GM18909 (cell line): ENCODE results near the gene FMO4.
"Not testable (repeated sequence)": the region's sequence is repeated elsewhere in the genome, so short reads cannot be mapped to it uniquely, and the experiment has no call there.

Experiments
- ATAC-seq: cut with Tn5 transposase; IDR thresholded peaks from one replicate; pipeline ENCODE4 v1.9.1; 2021; ENCODE audit warnings: mild to moderate bottlenecking; ENCODE audit not compliant: unreplicated experiment, poor library complexity

Gene FMO4, protein sequence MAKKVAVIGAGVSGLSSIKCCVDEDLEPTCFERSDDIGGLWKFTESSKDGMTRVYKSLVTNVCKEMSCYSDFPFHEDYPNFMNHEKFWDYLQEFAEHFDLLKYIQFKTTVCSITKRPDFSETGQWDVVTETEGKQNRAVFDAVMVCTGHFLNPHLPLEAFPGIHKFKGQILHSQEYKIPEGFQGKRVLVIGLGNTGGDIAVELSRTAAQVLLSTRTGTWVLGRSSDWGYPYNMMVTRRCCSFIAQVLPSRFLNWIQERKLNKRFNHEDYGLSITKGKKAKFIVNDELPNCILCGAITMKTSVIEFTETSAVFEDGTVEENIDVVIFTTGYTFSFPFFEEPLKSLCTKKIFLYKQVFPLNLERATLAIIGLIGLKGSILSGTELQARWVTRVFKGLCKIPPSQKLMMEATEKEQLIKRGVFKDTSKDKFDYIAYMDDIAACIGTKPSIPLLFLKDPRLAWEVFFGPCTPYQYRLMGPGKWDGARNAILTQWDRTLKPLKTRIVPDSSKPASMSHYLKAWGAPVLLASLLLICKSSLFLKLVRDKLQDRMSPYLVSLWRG

DNA sequence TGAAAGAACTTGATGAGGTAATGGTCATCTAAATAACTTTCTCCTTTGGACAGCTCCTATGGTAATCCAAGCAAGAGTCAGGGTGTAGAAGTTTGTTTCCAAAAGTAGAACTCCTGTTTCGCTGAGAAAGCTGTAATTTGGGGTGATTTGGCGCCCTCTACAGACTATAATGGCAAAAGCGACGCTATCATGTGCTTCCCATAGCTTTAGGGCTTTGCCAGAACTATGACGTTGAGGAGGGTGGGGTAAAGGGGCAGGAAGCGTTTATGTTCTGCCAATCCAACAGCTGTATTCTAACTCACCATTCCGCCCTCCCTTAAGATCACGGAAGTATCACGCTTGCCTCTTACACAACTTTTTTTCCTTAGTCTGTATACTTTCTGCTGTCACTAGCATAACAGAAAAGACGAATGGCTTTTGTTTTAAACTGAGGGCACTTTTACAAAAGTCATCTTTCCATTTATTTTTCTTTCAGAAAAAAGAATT, at the start of gene FMO4:
Gene FMO4 (plus strand): TSS at position 349 of the 486 bp plus-strand sequence. CDS start 5,643 bp downstream, outside the sequence.
- peak; percentile 99 for ATAC-seq

DNA sequence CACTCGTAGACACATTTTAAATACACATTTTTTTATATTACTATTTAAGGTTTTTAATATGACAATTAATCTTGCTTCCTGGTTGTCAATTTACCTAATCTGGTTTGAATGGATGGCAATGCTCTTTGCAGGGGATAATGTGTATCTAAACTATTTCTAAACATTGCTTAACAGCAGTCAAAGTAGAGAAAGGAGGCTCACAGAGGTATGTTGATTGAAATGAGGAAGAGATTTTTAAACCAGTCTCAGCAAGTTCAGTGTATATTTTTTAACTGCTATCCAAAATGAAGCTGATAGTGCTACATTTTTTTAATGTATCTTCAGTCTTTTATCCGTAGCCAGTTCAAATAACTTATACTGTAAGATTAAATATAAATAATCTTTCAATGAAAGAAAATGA, 48.3 kb upstream of the FMO4 start:
- ATAC-seq, result no peak

DNA sequence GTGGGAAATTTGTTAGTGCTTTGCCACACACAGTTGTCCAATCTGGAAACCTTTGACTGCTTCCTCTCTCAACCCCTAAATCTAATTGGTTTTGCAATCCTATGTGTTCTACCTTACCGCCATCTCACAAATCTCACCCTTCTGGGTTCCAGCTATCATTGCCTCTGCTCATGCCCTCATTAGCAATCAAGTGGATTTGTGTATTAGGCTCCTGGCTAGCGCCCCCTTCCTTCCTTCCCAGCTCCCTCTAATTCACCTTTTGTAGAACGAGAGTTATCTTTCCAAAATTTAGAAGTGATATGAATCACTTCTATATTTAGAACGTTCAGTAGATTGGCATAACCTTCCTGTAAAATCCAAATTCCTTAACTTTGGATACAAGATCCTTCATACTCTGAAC, 47.1 kb upstream of the FMO4 start:
- ATAC-seq, result no peak

DNA sequence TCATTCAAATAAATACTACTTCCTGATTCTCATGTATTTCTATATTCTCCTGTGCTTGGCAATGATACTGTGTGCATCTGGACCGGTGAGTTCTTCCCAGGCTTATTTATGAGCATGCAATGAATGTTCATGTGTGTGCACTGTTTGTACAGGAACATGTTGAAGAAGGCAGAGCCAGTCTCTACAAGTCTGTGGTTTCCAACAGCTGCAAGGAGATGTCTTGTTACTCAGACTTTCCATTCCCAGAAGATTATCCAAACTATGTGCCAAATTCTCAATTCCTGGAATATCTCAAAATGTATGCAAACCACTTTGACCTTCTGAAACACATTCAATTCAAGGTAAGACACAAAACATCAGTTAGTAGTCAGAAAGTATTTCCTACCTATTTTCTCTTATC, 46.6 kb upstream of the FMO4 start:
- no peak for ATAC-seq

DNA sequence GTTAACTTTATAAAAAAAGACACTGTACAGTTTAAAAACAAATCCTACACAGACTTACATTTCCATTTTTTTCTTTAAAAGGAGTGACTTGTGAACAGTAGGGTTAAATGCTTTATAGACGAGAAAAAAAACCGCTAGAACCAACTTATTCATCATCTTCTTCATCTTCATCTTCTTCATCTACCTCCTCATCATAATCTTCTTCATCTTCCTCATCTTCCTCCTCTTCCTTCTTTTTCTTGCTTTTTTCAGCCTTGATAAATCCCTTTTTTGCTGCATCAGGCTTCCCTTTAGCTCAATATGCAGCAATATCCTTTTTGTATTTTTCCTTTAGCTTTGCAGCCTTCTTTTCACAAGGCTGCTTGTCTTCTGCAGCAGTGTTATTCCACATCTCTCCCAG, 43.2 kb upstream of the FMO4 start:
- ATAC-seq, result no peak

DNA sequence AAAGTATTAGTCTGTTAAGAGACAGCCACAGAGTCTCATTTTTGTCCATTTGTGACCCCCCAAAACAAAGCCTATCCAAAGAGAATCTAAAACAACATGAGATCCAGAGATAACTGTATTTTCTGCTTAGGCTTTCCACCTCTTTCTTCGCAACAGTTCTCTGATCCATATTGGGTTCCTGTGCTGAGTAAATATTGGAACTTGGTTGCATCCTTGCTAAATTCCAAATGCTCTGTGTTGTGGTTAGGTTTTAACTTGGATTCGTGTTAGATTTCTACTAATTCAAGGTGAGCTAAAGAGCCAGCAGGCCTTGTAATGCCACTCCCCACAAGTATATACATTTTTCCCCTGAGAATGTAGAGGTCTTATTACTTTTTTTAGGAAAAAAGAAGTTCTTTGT, 36.4 kb upstream of the FMO4 start:
- no peak for ATAC-seq

DNA sequence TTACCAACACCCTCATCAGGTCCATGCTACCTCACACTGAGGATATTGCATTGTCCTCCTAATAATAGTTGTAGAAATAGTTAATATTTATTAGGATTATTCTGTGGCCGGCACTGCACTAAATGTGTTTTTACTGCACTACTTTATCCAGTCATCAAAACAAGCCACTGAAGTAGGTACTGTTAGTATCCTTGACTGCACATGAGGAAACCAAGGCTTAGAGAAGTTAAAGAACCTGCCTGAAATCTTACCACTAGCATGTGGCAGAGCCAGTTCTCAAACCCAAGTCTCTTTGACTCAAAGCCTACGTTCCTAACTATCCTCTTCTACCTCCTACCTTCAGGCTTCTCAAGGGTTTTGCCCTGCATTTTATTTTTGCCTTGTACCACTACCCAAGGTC, 34.7 kb upstream of the FMO4 start:
- no peak for ATAC-seq

DNA sequence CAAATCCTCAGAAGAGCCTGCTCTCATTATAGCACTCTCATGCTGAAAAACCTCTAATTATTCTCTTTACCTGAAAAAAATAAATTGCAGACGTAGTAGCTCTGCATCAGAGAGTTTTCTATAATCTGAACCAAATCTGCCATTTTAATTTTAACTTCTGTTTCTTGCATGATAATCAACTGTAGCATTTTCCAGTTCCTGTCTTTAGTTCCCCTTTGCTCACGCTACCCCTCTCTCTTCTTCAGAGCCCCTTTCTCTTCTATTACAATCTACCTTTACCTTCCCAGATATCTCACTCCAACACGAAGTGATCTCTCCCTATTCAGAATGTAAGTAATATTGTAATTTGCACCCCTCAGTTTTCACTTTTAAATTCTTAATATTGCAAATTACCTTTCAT, 34.3 kb upstream of the FMO4 start:
- no peak for ATAC-seq

DNA sequence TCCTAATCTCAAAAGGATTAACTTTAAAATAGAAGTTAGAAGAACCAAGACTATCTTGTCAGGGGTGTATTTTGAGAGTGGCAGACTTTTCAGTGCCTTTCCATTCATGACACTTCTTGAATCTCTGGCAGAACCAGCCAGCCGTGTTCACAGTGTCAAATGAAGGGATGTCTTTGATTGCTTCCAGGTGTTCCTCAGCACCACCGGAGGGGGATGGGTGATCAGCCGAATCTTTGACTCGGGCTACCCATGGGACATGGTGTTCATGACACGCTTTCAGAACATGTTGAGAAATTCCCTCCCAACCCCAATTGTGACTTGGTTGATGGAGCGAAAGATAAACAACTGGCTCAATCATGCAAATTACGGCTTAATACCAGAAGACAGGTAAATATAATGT, 33.4 kb upstream of the FMO4 start:
- no peak for ATAC-seq

DNA sequence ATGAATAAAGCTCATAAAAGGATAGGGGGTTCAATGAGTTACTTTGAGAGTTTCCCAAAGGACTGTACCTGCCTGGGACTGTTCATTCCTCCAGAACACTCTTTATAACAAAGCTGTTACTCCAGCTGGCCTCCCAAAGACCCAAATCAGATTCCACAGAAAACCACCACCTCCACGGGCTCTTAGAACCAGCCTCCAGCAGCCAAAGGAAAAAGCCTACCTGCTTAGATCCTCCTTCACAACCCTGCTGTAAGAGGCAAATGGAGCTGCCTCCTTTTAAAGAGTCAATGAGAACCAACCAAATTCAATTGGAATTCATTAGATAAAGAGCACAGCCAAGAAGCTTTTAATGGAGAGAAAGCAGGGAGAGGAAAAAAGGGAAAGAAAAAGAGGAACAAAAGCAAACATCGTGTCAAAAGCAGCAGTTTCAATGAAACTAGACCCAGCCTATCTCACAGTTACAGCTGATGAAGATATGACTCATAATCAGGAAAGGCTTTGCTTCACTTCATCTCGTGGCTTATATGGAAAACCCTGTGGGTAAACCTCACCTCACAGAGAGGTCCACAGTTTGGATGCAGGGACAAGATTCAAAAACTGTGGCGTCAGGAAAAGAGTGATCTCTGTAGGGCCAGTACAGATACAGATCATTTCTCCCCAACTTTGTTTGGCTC, 27.8 kb upstream of the FMO4 start:
- ATAC-seq, result no peak

DNA sequence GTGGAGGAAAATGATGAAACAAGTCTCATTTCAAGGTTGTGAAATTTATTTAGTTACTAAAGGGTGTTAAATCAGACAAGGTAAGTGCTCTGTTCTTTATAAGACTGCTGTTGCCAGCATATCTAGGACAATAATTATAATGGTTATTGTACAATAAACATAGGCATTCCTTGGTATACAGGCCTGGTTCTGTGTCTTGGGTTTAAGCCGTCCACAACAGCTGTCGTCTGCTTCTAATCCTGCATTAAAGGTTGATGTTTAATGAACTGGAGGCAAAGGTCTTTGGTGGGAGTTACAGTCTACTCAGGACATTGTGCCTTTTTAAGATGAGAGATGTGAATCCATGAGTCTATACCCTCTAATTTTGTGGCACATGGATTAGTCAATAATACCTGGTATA, 23.4 kb upstream of the FMO4 start:
- ATAC-seq, result no peak

DNA sequence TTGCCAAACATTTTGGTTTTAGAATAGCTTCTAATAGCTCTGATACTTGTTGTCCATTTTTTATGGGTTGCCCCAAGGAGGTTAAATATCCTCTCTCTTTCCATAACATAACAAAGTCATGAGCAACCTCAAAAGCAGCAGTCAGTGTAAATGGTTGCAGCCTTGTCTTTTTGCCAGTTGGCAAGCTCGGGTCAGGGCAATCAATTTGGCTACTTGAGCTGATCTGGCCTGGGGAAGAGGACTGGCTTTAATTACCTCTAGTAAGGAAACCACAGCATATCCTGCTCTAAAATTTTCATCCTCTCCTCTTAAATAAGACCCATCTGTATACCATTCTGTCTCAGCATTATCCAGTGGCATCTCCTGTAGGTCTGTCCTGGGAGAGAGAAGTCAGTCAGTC, 21.2 kb upstream of the FMO4 start:
- no peak for ATAC-seq

DNA sequence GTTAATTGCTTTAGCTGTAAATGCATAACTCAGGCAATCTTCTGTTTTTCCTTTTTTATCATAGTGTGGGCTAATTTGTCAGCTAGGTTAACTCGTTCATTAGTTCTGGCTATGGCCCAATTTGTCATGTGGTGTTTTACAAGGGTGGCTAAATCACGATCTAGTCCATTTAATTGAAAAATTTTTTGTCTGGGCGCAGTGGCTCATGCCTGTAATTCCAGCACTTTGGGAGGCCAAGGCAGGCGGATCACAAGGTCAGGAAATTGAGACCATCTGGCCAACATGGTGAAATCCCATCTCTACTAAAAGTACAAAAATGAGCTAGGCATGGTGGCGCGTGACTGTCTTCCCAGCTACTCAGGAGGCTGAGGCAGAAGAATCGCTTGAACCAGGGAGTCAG, 18.6 kb upstream of the FMO4 start:
- ATAC-seq, result not testable (repeated sequence)

DNA sequence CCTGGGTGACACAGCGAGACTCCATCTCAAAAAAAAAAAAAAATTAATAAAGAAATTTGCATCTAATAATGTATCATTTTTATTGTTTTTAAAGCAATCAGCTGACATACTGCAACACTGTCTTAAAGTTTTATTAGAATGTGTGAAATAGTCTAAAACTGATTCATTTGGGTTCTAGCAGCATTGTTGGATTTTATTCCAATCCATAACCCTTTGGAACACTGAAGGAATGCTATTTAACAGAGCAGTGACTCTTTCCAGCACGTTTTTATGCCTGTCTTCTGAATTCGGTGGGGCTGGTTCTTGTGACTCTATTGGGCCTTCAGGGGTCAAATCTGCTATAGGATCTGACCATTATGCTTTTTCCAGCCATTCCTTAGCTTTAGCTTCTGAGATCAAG, 18.2 kb upstream of the FMO4 start:
- ATAC-seq, result no peak

DNA sequence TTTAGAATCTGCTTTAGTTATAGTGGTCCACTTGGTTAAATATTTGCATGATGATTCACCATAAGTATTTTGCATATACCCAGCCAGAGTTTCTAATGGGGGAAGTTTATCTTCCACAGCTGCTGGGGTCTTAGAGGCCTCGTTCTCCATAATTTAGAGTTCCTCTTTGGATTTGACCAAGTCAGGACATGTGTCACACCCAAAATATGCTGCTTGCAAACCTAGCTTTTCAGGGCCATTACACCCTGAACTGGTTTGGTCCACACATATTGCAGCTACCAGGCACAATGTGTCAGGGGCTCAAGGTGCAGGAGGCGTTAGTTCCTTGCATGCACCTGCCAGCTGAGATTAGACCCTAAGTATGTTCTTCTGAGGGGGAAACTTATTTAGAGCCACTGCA, 17.1 kb upstream of the FMO4 start:
- no peak for ATAC-seq

DNA sequence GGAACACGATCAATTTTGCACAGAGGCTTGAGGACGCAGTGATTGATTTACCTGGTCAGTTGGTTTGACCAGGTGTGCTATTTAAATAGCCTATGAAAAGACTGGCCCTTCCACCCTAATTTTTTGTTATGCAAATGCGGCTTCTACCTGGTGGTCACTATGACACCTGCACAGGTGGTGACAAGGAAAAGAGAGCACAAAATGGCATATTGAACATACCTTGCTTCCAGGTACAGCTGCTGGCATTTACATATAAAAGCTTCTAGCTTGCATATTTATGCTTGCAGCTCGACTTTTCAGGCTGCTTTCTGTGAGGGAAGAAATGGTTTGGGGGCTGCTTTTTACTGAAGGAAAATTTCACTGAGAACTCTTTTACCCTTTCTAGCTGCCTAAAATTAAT, 15.3 kb upstream of the FMO4 start:
- no peak for ATAC-seq

DNA sequence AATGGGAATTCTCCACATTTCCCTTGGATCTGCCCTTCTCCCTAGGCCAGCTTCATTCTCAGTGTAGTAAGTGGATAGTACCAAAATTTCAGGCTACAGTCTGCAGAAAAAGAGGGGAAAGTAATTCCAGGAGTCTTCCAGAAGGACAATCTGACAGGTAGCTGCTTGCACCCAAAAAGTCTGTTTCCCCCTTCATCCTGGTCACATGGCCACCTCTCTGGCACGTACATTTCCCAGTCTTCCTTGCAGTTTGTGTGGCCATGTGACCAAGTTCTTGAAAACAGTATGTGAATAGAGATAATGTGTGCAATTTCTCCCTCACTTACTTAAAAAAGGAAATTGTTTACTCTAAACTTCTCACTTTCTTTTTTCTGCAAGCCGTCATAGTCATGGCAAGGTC, 14.6 kb upstream of the FMO4 start:
- ATAC-seq, result no peak

DNA sequence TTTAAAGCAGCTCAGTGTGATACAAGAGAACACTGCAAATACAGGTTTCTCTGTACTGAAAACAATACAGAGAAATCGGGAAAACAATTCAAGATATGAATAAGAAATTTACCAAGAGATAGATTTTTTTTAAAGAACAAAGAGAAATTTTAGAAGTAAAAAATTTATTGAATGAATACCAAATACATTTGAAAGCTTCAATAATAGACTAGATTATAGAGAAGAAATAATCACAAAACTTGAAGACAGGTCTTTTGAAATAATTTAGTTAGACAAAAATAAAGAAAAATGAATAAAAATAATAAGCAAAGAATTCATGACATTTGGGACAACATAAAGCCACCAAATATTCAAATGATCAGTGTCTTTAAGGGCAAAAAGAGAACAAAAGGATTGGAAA, 13.6 kb upstream of the FMO4 start:
- no peak for ATAC-seq

DNA sequence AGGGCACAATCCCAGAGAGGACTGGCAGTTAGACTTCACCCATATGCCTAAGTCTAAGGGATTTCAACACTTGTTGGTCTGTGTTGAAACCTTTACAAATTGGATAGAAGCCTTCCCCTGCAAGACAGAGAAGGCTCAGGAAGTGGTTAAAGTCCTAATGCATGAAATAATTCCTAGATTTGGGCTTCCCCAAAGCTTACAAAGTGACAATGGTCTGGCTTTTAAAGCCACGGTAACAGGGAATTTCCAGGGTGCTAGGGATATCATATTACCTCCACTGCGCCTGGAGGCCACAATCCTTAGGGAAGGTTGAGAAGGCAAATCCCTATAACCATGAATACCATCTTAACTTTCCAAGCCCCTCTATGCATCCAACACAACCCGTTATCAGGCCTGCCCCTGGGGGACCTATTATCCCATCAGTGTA, 3.3 kb upstream of the FMO4 start:
- no peak for ATAC-seq

DNA sequence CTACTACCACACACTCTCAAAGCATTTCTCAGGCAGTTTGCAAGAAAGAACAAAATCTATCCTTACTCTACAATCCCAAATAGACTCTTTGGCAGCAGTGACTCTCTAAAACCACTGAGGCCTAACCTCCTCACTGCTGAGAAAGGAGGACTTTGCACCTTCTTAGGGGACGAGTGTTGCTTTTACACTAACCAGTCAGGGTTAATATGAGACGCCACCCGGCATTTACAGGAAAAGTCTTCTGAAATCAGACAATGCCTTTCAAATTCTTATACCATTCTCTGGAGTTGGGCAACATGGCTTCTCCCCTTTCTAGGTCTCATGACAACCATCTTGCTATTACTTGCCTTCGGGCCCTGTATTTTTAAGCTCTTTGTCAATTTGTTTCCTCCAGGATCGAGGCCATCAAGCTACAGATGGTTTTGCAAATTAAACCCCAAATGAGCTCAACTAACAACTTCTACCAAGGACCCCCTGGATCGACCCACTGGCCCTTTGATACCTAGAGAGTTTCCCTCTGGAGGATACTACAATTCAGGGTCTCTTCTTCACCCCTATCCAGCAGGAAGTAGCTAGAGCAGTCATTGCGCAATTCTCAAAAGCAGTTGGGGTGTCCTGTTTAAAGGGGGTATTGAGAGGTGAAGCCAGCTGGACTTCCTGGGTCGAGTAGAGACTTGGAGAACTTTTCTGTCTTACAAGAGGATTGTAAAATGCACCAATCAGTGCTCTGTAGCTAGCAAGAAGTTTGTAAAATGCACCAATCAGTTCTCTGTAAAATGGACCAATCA, 2.0 kb upstream of the FMO4 start:
- no peak for ATAC-seq
